Prostate gland (tissue), 2 donors: ENCODE data around the gene P3H2.

Experiments used
- CTCF ChIP-seq, 4 experiments: fragments of 200-600 bp in 2 of 4; fragments of 450-650 bp in 2 of 4; sonication (generic) in 2 of 4; IDR thresholded peaks; 1 replicate in 3 of 4; 2 replicates in 1 of 4; pipeline ENCODE4 v1.5.1; 2016 to 2019; ENCODE audit warnings: antibody characterized with exemption in 4 of 4, mild to moderate bottlenecking in 2 of 4, moderate library complexity in 2 of 4
- POLR2A ChIP-seq: fragments of 450-650 bp; IDR thresholded peaks from one replicate; pipeline ENCODE4 v1.6.1; 2016; ENCODE audit warnings: antibody characterized with exemption, mild to moderate bottlenecking
- POLR2AphosphoS5 ChIP-seq: sonication (generic); formaldehyde crosslinking; IDR thresholded peaks from one replicate; pipeline ENCODE4 v1.6.1; 2017; ENCODE audit warnings: antibody characterized with exemption

GRCh38 chr3:190051641-190052040 is 69.1 kb downstream of the P3H2 start:
- no peak for TF ChIP-seq CTCF (IDR thresholded peaks at IDR 0.05)
- no peak for TF ChIP-seq POLR2A
- TF ChIP-seq POLR2AphosphoS5, result peak; percentile 21
